HepG2 (cell line): Measurements from ENCODE around the gene SLC43A3.

ENCODE experiments used
- FOSL1 ChIP-seq: sonication (generic); formaldehyde crosslinking; IDR thresholded peaks from 2 replicates; pipeline ENCODE4 v1.9.0; 2021; ENCODE audit warnings: missing genetic modification reagents, borderline replicate concordance
- MAFK ChIP-seq, 2 experiments: IDR thresholded peaks in 1 of 2; conservative IDR thresholded peaks in 1 of 2; 2 replicates each; pipeline ENCODE4 v1.6.1; 2011; ENCODE audit warnings: improper control_type of control experiment in 2 of 2, low read length in 2 of 2
- POLR2A ChIP-seq, 2 experiments: IDR thresholded peaks; 2 replicates each; pipeline ENCODE4 v1.6.1; 2011; ENCODE audit warnings: low read depth in 2 of 2, low read length in 2 of 2, mild to moderate bottlenecking in 1 of 2, moderate library complexity in 1 of 2; ENCODE audit not compliant: insufficient read depth in 1 of 2
- RELA ChIP-seq: sonication (generic); formaldehyde crosslinking; IDR thresholded peaks from 2 replicates; pipeline ENCODE4 v1.4.0; 2020; ENCODE audit warnings: missing genetic modification reagents
- SMAD1 ChIP-seq: sonication (generic); formaldehyde crosslinking; IDR thresholded peaks from 2 replicates; pipeline ENCODE4 v1.4.0; 2020; ENCODE audit warnings: missing genetic modification reagents, low read depth, mild to moderate bottlenecking, borderline replicate concordance
- ZNF121 ChIP-seq: sonication (generic); formaldehyde crosslinking; IDR thresholded peaks from 2 replicates; pipeline ENCODE4 v1.5.0; 2020; ENCODE audit warnings: mild to moderate bottlenecking, missing genetic modification reagents
- ZNF280D ChIP-seq: sonication (generic); formaldehyde crosslinking; IDR thresholded peaks from 2 replicates; pipeline ENCODE4 v1.5.1; 2020; ENCODE audit warnings: mild to moderate bottlenecking, missing genetic modification reagents
- ZNF761 ChIP-seq: sonication (generic); formaldehyde crosslinking; conservative IDR thresholded peaks from 2 replicates; pipeline ENCODE4 v1.4.0; 2020; ENCODE audit warnings: mild to moderate bottlenecking, missing genetic modification reagents
- ZNF768 ChIP-seq: sonication (generic); formaldehyde crosslinking; IDR thresholded peaks from 2 replicates; pipeline ENCODE4 v1.4.0; 2020; ENCODE audit warnings: missing genetic modification reagents
- ZSCAN20 ChIP-seq: sonication (generic); formaldehyde crosslinking; IDR thresholded peaks from 2 replicates; pipeline ENCODE4 v1.4.0; 2020; ENCODE audit warnings: missing genetic modification reagents, mild to moderate bottlenecking, borderline replicate concordance
- ZSCAN29 ChIP-seq: sonication (generic); formaldehyde crosslinking; conservative IDR thresholded peaks from 2 replicates; pipeline ENCODE4 v1.4.0; 2020; ENCODE audit warnings: mild to moderate bottlenecking, missing genetic modification reagents
- TF ChIP-seq, protein P1 (sequence below): sonication (generic); formaldehyde crosslinking; IDR thresholded peaks from 2 replicates; pipeline ENCODE4 v1.5.0; 2020; ENCODE audit warnings: mild to moderate bottlenecking, missing genetic modification reagents, moderate library complexity

GRCh38 chr11:57375490-57375889 is 51.4 kb downstream of the SLC43A3 start:
- no peak for TF ChIP-seq FOSL1 (CRISPR knock-in tag)
- no peak for TF ChIP-seq ZNF121 (CRISPR knock-in tag)
- no peak for TF ChIP-seq ZSCAN29 (CRISPR knock-in tag)
- TF ChIP-seq, protein P1, sequence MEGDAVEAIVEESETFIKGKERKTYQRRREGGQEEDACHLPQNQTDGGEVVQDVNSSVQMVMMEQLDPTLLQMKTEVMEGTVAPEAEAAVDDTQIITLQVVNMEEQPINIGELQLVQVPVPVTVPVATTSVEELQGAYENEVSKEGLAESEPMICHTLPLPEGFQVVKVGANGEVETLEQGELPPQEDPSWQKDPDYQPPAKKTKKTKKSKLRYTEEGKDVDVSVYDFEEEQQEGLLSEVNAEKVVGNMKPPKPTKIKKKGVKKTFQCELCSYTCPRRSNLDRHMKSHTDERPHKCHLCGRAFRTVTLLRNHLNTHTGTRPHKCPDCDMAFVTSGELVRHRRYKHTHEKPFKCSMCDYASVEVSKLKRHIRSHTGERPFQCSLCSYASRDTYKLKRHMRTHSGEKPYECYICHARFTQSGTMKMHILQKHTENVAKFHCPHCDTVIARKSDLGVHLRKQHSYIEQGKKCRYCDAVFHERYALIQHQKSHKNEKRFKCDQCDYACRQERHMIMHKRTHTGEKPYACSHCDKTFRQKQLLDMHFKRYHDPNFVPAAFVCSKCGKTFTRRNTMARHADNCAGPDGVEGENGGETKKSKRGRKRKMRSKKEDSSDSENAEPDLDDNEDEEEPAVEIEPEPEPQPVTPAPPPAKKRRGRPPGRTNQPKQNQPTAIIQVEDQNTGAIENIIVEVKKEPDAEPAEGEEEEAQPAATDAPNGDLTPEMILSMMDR (CRISPR knock-in tag) = no peak
- TF ChIP-seq SMAD1 (CRISPR knock-in tag) = no peak
- no peak for TF ChIP-seq ZSCAN20 (CRISPR knock-in tag)
- no peak for TF ChIP-seq ZNF761 (CRISPR knock-in tag)
- TF ChIP-seq MAFK (conservative IDR thresholded peaks at IDR 0.05 in 1 of 2, IDR thresholded peaks at IDR 0.05 in 1 of 2; ENCODE audit: low read length in 2 of 2) = no peak
- TF ChIP-seq POLR2A (IDR thresholded peaks at IDR 0.05; ENCODE audit: insufficient read depth in 1 of 2, low read depth in 2 of 2, low read length in 2 of 2) = no peak
- TF ChIP-seq ZNF768 (CRISPR knock-in tag) = no peak
- TF ChIP-seq RELA (CRISPR knock-in tag) = no peak
- no peak for TF ChIP-seq ZNF280D
